Fibroblast of skin of abdomen (primary cell): ENCODE results near the gene MRTFB. TPM values are rescaled to one million over a fixed set of nuclear protein-coding genes. Genes with fewer than 3 reads are reported as not detected.
"Not testable (repeated sequence)": the region's sequence is repeated elsewhere in the genome, so short reads cannot be mapped to it uniquely, and the experiment has no call there.

Experiments used
- DNase-seq: peaks from one replicate; pipeline ENCODE4 v3.0.0-alpha.2; 2013
- polyA plus RNA-seq, 2 experiments: library from polyadenylated mRNA; unstranded; fragments of 120-200 nt; gene quantifications; one replicate each; pipeline ENCODE4 v1.2.1, GENCODE V29; 2013; ENCODE audit not compliant: insufficient read length in 2 of 2

The MRTFB gene, protein sequence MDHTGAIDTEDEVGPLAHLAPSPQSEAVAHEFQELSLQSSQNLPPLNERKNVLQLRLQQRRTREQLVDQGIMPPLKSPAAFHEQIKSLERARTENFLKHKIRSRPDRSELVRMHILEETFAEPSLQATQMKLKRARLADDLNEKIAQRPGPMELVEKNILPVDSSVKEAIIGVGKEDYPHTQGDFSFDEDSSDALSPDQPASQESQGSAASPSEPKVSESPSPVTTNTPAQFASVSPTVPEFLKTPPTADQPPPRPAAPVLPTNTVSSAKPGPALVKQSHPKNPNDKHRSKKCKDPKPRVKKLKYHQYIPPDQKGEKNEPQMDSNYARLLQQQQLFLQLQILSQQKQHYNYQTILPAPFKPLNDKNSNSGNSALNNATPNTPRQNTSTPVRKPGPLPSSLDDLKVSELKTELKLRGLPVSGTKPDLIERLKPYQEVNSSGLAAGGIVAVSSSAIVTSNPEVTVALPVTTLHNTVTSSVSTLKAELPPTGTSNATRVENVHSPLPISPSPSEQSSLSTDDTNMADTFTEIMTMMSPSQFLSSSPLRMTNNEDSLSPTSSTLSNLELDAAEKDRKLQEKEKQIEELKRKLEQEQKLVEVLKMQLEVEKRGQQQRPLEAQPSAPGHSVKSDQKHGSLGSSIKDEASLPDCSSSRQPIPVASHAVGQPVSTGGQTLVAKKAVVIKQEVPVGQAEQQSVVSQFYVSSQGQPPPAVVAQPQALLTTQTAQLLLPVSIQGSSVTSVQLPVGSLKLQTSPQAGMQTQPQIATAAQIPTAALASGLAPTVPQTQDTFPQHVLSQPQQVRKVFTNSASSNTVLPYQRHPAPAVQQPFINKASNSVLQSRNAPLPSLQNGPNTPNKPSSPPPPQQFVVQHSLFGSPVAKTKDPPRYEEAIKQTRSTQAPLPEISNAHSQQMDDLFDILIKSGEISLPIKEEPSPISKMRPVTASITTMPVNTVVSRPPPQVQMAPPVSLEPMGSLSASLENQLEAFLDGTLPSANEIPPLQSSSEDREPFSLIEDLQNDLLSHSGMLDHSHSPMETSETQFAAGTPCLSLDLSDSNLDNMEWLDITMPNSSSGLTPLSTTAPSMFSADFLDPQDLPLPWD
- 9.0 TPM for polyA plus RNA-seq (2013, experiment 1 of 2; ENCODE audit: insufficient read length)
- polyA plus RNA-seq (2013, experiment 2 of 2; ENCODE audit: insufficient read length) = 8.4 TPM

DNA sequence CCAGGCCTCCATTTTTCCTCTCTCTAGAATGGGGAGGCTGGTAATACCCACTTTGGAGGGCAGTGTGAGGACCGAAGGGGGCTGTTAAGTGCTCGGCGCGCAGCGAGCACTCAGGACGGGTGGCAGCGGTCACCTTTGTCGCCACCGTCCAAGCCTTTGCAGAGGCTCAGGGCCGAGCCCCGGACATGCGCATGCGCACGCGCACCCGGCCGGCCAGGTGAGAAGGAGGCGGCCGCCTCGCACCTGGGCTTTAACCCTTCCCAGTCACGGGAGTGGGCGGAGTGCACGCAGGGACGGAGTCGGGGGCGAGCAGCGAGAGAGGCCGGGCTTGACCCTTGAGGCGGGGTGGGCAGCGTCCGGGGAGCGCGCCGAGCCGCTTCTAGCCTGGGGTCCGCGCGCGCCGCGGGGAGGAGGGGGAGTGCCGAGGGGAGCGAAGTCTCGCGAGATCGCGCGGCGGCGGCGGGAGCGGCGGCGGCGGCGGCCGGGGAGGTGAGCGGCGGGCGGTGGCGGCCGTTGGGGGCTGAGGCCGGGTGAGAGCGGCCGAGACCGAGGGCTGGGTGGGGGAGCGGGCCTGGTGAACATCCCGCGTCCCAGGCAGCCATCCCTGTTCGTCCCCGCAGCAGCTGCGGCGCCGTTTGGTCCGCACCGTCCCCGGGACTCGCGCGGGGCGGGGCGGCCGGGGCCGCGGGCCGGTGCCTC is at the start of gene MRTFB:
TSS of gene MRTFB (plus strand) at position 443 of the 699 bp plus-strand sequence. CDS start 69,288 bp downstream, outside the sequence.
- DNase-seq = peak; percentile 69

GRCh38 chr16:14023526-14023925 is 47.6 kb upstream of the MRTFB start:
- not testable (repeated sequence) for DNase-seq

DNA sequence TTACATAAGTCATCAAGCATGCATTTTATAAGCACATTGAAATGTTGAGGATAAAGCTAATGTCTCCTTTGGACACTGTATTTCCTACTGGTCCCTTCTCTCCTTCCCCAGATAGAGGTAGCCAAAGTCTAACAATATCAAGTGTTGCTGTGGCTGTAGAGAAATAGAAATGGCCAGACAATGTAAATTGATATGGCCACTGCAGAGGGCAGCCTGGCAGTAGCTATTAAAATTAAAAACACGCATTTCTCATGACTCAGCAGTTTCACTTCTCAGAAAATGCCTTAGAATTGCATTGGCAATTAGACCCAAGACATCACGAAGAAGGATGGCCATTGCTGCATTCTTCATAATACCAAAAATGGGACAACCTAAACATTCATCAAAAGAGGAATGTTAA is 46.8 kb upstream of the MRTFB start:
- DNase-seq = peak; percentile 13

DNA sequence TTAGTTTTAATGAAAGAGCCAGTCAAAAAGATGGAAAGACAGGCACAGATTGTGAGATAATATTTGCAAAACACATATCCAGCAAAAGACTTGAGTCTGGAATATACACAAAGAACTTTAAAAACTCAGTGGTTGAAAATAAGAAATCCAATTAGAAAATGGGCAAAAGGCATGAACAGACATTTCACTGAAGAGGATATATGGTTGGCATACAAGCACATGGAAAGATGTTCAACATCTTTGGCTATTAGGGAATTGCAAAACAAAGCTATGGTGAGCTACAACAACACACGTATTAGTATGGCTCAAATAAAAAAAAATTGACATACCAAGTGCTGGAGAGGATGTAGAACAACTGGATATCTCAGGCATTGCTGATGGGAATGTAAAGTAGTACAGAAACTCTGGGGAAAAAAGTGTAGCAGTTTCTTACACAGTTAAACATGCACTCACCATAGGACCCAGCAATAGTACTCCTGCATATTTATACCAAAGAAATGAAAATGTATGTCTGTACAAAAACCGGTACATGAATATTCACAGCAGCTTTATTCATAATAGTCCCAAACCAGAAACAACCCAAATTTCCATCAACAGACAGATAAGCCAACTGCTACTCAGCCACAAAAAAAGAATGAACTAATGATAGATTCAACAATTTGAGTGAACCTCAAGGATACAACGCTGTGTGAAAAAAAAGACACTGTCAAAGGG is 44.4 kb upstream of the MRTFB start:
- no peak for DNase-seq

- DNase-seq = no peak
Observed at GRCh38 chr16:14028202-14028601, 42.9 kb upstream of the MRTFB start.

DNA sequence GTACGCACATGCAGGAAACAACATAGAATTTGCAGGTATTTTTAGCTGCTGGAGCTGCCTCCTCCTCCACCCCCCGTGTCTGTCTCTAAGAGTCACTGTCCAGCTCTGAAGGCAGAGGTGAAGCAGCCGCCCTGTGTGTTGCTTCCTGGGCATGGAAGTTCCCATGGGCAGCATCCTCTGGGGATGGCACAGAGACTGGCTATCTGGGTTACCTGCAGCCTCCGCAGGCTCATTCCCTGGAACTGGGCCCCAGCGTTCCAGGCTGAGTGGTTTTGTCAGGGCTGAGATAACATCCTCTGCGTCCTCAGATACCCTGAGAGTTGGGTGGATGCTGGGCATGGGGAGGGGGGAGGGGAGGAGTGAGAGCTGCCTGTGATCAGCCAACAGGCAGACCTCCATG is 41.5 kb upstream of the MRTFB start:
- no peak for DNase-seq

- no peak for DNase-seq
Observed at GRCh38 chr16:14035092-14035491, 36.0 kb upstream of the MRTFB start.

DNA sequence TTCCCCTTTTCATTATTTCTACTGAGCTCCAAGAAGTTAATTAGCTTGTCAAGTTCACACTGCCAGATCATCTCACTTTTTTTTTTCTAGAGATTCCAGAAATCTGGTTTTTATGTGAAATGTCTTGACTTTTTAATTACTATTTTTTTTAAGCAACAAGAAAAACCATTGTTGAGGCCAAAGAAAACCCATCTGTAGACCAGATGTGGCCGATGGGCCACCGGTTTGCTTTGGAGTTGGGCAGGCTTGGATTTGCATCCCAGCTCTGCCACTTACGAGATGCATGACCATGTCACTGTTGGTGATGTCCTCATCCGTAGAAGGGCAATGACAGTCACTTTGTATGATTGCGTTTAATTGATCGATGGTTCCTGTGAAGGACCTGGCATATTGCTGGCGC is 34.2 kb upstream of the MRTFB start:
- no peak for DNase-seq

- no peak for DNase-seq
Observed at GRCh38 chr16:14037960-14038359, 33.2 kb upstream of the MRTFB start.

DNA sequence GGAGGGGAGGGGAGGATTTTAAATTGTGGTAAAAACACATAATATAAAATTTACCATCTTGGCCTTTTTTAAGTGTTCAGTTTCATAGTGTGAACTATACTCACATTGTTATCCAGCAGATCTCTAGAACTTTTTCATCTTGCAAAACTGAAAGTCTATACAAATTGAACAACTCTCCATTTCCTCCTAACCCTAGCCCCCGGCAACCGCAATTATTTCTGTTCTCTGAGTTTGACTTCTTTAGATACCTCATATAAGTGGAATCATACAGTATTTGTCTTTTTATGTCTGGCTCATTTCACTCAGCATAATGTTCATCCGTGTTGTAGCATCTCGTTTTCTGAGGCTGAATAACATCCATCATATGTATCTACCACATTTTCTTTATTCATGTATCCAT is 30.0 kb upstream of the MRTFB start:
- no peak for DNase-seq

DNA sequence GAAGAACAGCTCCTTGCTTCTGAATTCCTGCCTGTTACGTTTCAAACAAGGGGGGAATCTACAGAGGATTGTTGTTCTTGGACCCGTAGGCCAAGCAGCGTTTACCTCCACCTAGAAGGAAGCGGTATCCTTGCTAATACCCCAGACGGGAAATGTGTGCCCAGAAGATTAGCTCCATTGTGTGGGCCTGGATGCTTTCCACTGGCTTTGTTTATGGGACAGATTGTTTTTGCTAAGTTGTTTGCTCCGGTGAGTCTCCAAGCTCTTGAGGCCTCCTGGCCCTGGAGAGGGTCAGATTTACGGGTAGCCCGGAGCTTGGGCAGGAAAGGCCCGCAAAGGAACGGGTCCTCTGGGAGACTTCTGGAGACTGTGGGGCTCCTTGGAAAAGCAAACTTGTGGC is 28.4 kb upstream of the MRTFB start:
- no peak for DNase-seq

- DNase-seq = no peak
Observed at GRCh38 chr16:14043278-14043677, 27.8 kb upstream of the MRTFB start.

DNA sequence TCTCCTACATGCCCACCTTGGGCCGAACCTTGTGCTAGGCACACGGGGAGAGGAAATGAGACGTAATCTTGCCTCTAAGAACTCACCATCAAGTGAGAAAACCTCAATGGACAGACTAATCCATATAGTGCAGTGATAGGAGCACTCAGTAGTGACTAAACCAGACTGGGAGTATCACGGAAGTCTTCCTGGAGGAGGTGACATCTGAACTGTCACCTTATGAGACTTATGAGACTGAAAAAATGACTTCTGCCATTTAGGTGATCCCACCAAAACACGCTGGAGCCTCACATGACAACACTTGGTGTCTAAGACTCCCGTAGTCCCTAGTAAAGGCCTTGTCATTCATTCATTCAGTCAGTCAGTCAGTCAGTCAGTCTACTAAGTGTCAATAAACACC is 27.3 kb upstream of the MRTFB start:
- DNase-seq = no peak

DNA sequence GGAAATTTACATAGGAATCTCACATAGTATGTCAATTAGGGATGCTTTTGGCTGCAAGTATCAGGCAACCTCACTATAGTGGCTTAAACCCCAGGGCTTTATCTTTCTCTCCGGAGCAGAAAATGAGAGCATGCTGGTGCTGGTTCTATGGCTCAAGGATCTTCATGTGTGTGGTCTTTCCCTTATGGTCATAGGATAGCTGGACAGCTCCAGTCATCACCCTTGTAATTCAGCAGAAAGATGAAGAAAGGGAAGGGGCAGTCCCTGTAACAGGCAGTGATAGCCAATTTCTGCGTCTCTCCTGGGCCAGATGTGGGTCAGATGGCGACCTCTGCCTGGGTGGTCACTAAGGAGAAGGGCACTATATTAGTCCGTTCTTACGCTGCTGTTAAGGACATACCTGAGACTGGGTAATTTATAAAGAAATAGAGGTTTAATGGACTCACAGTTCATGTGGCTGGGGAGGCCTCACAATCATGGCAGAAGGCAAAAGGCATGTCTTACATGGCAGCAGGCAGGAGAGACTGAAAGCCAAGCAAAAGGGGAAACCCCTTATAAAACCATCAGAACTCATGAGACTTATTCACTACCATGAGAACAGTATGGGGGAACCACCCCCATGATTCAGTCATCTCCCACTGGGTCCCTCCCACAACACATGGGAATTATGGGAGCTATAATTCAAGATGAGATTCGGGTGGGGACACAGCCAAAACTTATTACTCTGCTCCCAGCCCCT is 23.8 kb upstream of the MRTFB start:
- not testable (repeated sequence) for DNase-seq

GRCh38 chr16:14050291-14051027 is 20.7 kb upstream of the MRTFB start:
- DNase-seq = no peak

- DNase-seq = no peak
Observed at GRCh38 chr16:14051103-14051729, 19.9 kb upstream of the MRTFB start.

DNA sequence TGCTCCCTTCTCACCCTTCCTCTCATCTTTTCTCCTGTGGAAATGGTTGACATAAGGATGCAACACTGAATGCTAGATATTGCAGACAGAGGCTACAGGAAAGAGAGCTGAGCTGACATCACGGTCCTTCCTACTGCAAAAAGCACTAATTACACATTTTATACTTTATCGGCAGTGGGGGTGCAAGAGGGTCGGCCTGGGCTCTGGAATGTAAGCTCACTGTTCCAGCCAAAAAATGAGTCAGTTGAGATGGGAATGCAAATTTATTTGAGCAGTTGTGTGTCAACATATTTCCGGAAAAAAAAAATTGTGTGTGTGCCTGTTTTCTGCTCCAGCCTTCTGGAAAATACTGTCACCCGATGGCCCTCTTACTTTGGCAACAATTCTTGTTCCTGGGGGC is 14.1 kb upstream of the MRTFB start:
- peak; percentile 41 for DNase-seq

- no peak for DNase-seq
Observed at GRCh38 chr16:14057878-14058382, 13.2 kb upstream of the MRTFB start.

GRCh38 chr16:14061732-14062259 is 9.3 kb upstream of the MRTFB start:
- DNase-seq = no peak
